HG02798 (cell line): ENCODE results near the gene DDI1.

Experiments
- ATAC-seq: cut with Tn5 transposase; IDR thresholded peaks from one replicate; pipeline ENCODE4 v1.9.1; 2021; ENCODE audit warnings: mild to moderate bottlenecking; ENCODE audit not compliant: unreplicated experiment, poor library complexity

Gene DDI1

GRCh38 chr11:104036588-104036987 lies at the start of gene DDI1:
Gene DDI1 (plus strand): TSS chr11:104036640. CDS start chr11:104036823, 183 bp downstream.
- no peak for ATAC-seq

GRCh38 chr11:103987629-103988594 lies 48.5 kb upstream of the DDI1 start:
- ATAC-seq: no peak

GRCh38 chr11:103988595-103988969 lies 47.9 kb upstream of the DDI1 start:
- ATAC-seq: no peak

DNA sequence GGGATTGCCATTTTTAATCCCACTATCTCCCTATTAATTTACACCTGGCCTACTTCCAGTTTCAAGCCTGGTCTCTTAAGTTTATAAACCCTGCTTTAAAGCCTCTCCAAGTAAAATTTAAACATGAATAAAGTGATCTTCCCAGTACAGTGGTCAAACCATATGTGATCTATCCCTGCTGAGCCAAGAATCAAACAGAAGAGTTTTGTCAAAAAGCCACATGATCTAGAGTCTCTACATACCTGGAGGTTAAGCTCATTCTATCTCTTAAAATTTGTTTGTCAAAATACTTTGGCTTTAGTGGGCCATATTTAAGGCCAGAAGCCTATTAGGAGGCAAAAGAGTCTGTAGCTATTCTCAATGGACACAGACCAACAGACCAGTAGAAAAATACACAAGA lies 42.9 kb upstream of the DDI1 start:
- no peak for ATAC-seq

- ATAC-seq: no peak
Observed at GRCh38 chr11:103994094-103994493, 42.3 kb upstream of the DDI1 start.

DNA sequence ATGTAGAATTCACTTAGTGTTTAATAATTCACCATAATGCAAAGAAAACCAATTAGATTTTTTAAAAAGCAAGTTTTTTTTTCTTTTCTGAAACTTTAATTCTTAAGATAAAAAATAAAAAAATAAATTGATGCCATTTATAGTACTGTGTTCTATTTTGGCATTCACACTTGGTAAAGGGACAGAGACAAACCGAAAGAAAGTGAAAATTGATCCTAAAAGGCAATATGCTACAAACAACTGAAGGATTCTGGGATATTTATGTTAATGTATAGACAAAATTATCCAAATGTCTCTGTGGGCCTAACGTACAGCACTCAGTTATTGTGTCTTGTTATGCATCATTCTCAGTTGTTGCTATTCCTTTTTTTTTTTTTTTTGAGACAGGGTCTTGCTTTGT lies 41.9 kb upstream of the DDI1 start:
- no peak for ATAC-seq

DNA sequence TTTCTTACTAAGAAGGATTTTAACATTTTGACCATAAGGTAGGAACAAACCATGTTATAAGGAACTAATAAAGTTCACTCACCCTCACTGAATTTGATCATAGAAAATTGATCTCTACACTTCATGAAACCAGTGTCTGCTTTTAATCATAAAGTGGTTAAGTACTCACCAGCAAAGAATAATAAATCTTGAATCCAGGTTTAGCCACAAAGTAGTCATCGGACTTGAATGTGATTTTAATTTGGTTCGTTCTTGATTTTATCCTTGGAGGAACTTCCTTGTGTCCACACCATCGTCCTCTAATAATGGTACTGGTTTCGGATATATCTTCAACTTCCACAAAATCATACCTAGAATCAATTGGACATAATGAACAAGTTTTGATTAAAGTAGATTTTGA lies 40.5 kb upstream of the DDI1 start:
- ATAC-seq: no peak

- peak; percentile 62 for ATAC-seq
Observed at GRCh38 chr11:103997082-103997481, 39.4 kb upstream of the DDI1 start.

GRCh38 chr11:103998826-103999508 lies 37.5 kb upstream of the DDI1 start:
- ATAC-seq: no peak

- no peak for ATAC-seq
Observed at GRCh38 chr11:104000798-104001197, 35.6 kb upstream of the DDI1 start.

GRCh38 chr11:104001561-104002056 lies 34.8 kb upstream of the DDI1 start:
- no peak for ATAC-seq

- ATAC-seq: no peak
Observed at GRCh38 chr11:104003491-104003890, 32.9 kb upstream of the DDI1 start.

DNA sequence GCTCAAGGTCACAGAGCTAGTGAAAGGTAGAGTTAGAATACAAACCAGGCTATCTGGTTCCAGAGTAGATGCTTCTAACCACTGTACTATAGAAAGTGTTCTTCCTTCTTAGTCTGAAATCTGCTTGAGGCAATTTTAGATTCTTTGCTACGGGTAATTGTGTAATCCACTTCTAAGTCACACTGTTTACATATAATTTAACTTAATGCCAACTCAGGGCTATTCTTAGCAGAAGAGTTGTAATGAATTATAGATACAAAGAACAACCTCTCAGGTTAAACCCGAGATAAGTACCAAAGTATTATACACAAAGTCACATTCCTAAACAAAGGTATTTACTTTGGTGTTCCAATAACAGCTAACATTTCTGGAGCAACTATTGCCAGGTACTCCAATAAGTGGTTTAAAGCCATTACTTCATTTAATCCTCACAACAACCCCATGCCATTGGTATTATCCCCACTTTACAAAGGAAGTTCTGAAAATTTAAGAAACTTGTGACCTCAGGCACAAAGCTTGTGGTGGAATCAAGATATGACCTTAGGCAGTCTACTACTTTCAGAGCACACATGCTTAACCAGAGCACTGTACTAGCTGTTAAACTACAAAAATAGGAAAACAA lies 31.1 kb upstream of the DDI1 start:
- ATAC-seq: no peak

- no peak for ATAC-seq
Observed at GRCh38 chr11:104009744-104010143, 26.7 kb upstream of the DDI1 start.

- ATAC-seq: no peak
Observed at GRCh38 chr11:104011044-104011443, 25.4 kb upstream of the DDI1 start.

DNA sequence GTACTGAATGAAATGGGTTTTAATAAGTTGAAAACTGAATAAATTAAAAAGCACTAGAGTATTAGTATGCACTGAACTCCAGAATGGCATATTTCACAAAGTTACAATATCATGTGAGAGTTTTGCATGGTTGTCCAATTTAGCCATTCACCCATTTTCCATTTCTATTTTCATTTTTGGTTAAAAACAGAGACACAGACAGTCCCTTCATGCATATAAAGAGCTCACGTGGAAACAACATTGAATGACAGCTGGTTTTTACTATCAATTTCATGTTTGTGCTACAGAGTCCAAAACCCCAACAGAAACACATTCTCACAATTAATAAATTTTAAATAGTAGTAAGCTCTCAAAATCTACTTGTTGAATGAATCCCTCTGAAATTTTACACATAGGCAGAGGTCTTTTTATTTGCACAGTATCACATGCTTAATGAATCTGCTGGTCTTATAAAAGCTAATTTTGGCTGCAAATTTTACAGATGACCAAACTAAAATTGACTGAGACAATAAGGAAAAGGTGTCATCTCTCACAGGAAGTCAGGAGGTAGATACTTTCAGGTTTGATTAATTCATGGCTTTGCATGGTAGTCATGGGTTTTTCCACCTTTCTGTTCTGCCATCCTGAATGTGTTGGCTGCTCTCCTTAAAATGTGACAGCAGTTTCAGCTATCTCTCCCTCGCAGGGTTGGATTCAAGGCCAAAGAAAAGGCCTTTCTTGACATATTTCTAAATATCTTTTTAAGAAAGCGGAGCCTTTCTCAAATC lies 20.6 kb upstream of the DDI1 start:
- peak; percentile 96 for ATAC-seq

GRCh38 chr11:104024572-104024971 lies 11.9 kb upstream of the DDI1 start:
- no peak for ATAC-seq

GRCh38 chr11:104028476-104029263 lies 7.8 kb upstream of the DDI1 start:
- no peak for ATAC-seq

- ATAC-seq: no peak
Observed at GRCh38 chr11:104033134-104033533, 3.3 kb upstream of the DDI1 start.
